CD14-positive monocyte (primary cell): Measurements from ENCODE around the gene TMEM242. TPM values are rescaled to one million over a fixed set of nuclear protein-coding genes. Genes with fewer than 3 reads are reported as not detected.

ENCODE experiments used
- DNase-seq, 3 donors: peaks; one replicate each; pipeline ENCODE4 v3.0.0-alpha.2; 2011 to 2022
- H2AFZ ChIP-seq: 2 replicates; pipeline ENCODE4 v1.6.0; 2012; ENCODE audit warnings: mild to moderate bottlenecking, low read depth, low read length, inconsistent platforms; ENCODE audit not compliant: insufficient read depth, poor library complexity, severe bottlenecking
- H3K27ac ChIP-seq, 2 donors: 1 replicate in 1 of 2; 2 replicates in 1 of 2; pipeline ENCODE4 v1.5.1; 2012 to 2013; ENCODE audit warnings: low read length in 2 of 2, control low read depth in 1 of 2, inconsistent platforms in 1 of 2, low read depth in 1 of 2, mild to moderate bottlenecking in 1 of 2
- H3K27me3 ChIP-seq, 2 donors: one replicate each; pipeline versions ENCODE4 v1.6.0 to v1.6.1; 2011 to 2013; ENCODE audit warnings: low read length in 2 of 2; ENCODE audit not compliant: control insufficient read depth in 2 of 2, insufficient read depth in 2 of 2
- H3K36me3 ChIP-seq, 2 donors: replicated peaks in 1 of 2; 1 replicate in 1 of 2; 2 replicates in 1 of 2; pipeline versions ENCODE4 v1.5.1 to v1.6.1; 2012 to 2013; ENCODE audit warnings: low read length in 2 of 2, control low read depth in 1 of 2, inconsistent platforms in 1 of 2, mild to moderate bottlenecking in 1 of 2; ENCODE audit not compliant: insufficient read depth in 2 of 2, control insufficient read depth in 1 of 2
- H3K4me1 ChIP-seq, 2 donors: 1 replicate in 1 of 2; 2 replicates in 1 of 2; pipeline versions ENCODE4 v1.5.1 to v1.6.1; 2012 to 2013; ENCODE audit warnings: low read length in 2 of 2, control low read depth in 1 of 2, inconsistent platforms in 1 of 2, mild to moderate bottlenecking in 1 of 2, moderate library complexity in 1 of 2; ENCODE audit not compliant: insufficient read depth in 2 of 2, control insufficient read depth in 1 of 2
- H3K4me2 ChIP-seq: replicated peaks from 2 replicates; pipeline ENCODE3; 2012; ENCODE audit warnings: low read length, moderate library complexity, mild to moderate bottlenecking; ENCODE audit not compliant: poor library complexity, severe bottlenecking; ENCODE audit errors: extremely low read depth
- H3K4me3 ChIP-seq, 3 experiments: fragments of 200-600 bp in 1 of 3; sonication (generic) in 1 of 3; replicated peaks in 1 of 3; 1 replicate in 2 of 3; 2 replicates in 1 of 3; pipeline ENCODE4 v1.5.1; 2011 to 2013; ENCODE audit warnings: low read length in 3 of 3, mild to moderate bottlenecking in 3 of 3, control low read depth in 2 of 3, low read depth in 2 of 3, inconsistent platforms in 1 of 3, moderate library complexity in 1 of 3
- H3K79me2 ChIP-seq: 2 replicates; pipeline ENCODE4 v1.6.0; 2012; ENCODE audit warnings: mild to moderate bottlenecking, control low read depth, inconsistent platforms, low read length, moderate library complexity; ENCODE audit not compliant: insufficient read depth
- H3K9ac ChIP-seq: 2 replicates; pipeline ENCODE4 v1.6.0; 2017; ENCODE audit warnings: low read length, mild to moderate bottlenecking; ENCODE audit not compliant: insufficient read depth, poor library complexity, severe bottlenecking
- H3K9me3 ChIP-seq, 2 donors: replicated peaks in 1 of 2; 1 replicate in 1 of 2; 2 replicates in 1 of 2; pipeline versions ENCODE4 v1.5.1 to v1.6.1; 2012 to 2013; ENCODE audit warnings: low read length in 2 of 2, control low read depth in 1 of 2; ENCODE audit not compliant: control insufficient read depth in 1 of 2, insufficient read depth in 1 of 2
- H4K20me1 ChIP-seq: 2 replicates; pipeline ENCODE4 v1.6.0; 2012; ENCODE audit warnings: mild to moderate bottlenecking, low read length, control low read depth, moderate library complexity; ENCODE audit not compliant: insufficient read depth
- H3K27ac Mint-ChIP-seq, 7 donors: one replicate each; pipeline ENCODE4 v1.8.0; 2020; ENCODE audit warnings: mild to moderate bottlenecking in 7 of 7, mixed read lengths in 7 of 7, moderate library complexity in 6 of 7, inconsistent platforms in 2 of 7
- H3K27me3 Mint-ChIP-seq, 3 donors: one replicate each; pipeline ENCODE4 v1.8.0; 2021 to 2022; ENCODE audit warnings: low read depth in 3 of 3, mild to moderate bottlenecking in 3 of 3, mixed read lengths in 3 of 3, moderate library complexity in 3 of 3, inconsistent platforms in 1 of 3
- H3K36me3 Mint-ChIP-seq, 2 donors: one replicate each; pipeline ENCODE4 v1.8.0; 2020; ENCODE audit warnings: mixed read lengths in 2 of 2, inconsistent platforms in 1 of 2, mild to moderate bottlenecking in 1 of 2
- H3K4me1 Mint-ChIP-seq: one replicate; pipeline ENCODE4 v1.8.0; 2020; ENCODE audit warnings: mild to moderate bottlenecking, mixed read lengths
- H3K4me3 Mint-ChIP-seq, 2 donors: one replicate each; pipeline ENCODE4 v1.8.0; 2020; ENCODE audit warnings: mild to moderate bottlenecking in 2 of 2, mixed read lengths in 2 of 2, moderate library complexity in 1 of 2
- H3K9me3 Mint-ChIP-seq, 7 donors: one replicate each; pipeline ENCODE4 v1.8.0; 2020 to 2022; ENCODE audit warnings: mixed read lengths in 7 of 7, mild to moderate bottlenecking in 6 of 7, moderate library complexity in 6 of 7, inconsistent platforms in 2 of 7
- CTCF ChIP-seq: fragments of 200-600 bp; IDR thresholded peaks from one replicate; pipeline ENCODE4 v1.8.0; 2022; ENCODE audit warnings: antibody characterized with exemption, mild to moderate bottlenecking
- WGBS: methylation state at CpG from one replicate; pipeline ENCODE4 v1.1.5; 2013; ENCODE audit warnings: missing lambda C conversion rate; ENCODE audit not compliant: insufficient coverage; 5-methylcytosine and 5-hydroxymethylcytosine counted together
- intact Hi-C, 2 donors: fragments of 100-400 bp; cut with micrococcal nuclease; formaldehyde crosslinking; loops; one replicate each; pipeline versions ENCODE4 v1.15.0 to v1.15.1; 2023
- polyA plus RNA-seq, 3 donors: library from polyadenylated mRNA; depleted of rRNA in 1 of 3; unstranded in 2 of 3; stranded (reverse) in 1 of 3; fragments of 300-500 nt in 2 of 3; fragments of >200 nt in 1 of 3; fragmentation: Illumina TruSeq in 2 of 3; gene quantifications; 1 replicate in 2 of 3; 2 replicates in 1 of 3; pipeline ENCODE4 v1.2.3, GENCODE V29; 2012 to 2021

TMEM242 gene
- polyA plus RNA-seq, 3 donors = 5.6 to 9.8 (median 8.3) TPM

GRCh38 chr6:157278171-157278570 is 45.1 kb downstream of the TMEM242 start:
- intact Hi-C loops = no loop called here
- no peak overlapping the region for H3K27ac Mint-ChIP-seq
- no peak overlapping the region for H3K4me2 ChIP-seq
- peaks cover 11% of the 10 kb centered on the region for H3K4me1 Mint-ChIP-seq
- no peaks in the 10 kb centered on the region for H3K36me3 ChIP-seq
- no peaks in the 10 kb centered on the region for H3K79me2 ChIP-seq
- H3K27ac ChIP-seq = no peak overlapping the region
- H3K36me3 Mint-ChIP-seq = no peaks in the 10 kb centered on the region
- no peaks in the 10 kb centered on the region for H3K9me3 Mint-ChIP-seq
- no peak overlapping the region for H3K4me3 ChIP-seq
- DNase-seq = no peak
- peaks cover 0 to 5% of the 10 kb centered on the region in 2 donors for H3K9me3 ChIP-seq
- WGBS = 95% methylated on average over 3 of the region's 9 CpGs
- H3K4me1 ChIP-seq = peaks cover 13 to 17% of the 10 kb centered on the region in 2 donors
- no peak for TF ChIP-seq CTCF
- peaks cover 11 to 15% (median 13%) of the 10 kb centered on the region in 3 donors for H3K27me3 Mint-ChIP-seq
- no peaks in the 10 kb centered on the region for H4K20me1 ChIP-seq
- no peak overlapping the region for H3K4me3 Mint-ChIP-seq
- no peak overlapping the region for H2AFZ ChIP-seq
- no peak overlapping the region for H3K9ac ChIP-seq
- H3K27me3 ChIP-seq = peaks cover 0 to 7% of the 10 kb centered on the region in 2 donors

GRCh38 chr6:157276731-157277130 is 46.6 kb downstream of the TMEM242 start:
- H2AFZ ChIP-seq = no peak overlapping the region
- H3K4me1 Mint-ChIP-seq = peaks cover 11% of the 10 kb centered on the region
- no peak overlapping the region for H3K9ac ChIP-seq
- H3K36me3 ChIP-seq = no peaks in the 10 kb centered on the region
- WGBS = 99% methylated on average over 8 of the region's 9 CpGs
- intact Hi-C loops = no loop called here
- no peak overlapping the region for H3K4me2 ChIP-seq
- no peaks in the 10 kb centered on the region for H4K20me1 ChIP-seq
- TF ChIP-seq CTCF = no peak
- H3K9me3 ChIP-seq = no peaks in the 10 kb centered on the region
- peaks cover 0 to 10% of the 10 kb centered on the region in 2 donors for H3K27me3 ChIP-seq
- no peak for DNase-seq
- H3K27me3 Mint-ChIP-seq = peaks cover 11 to 16% (median 13%) of the 10 kb centered on the region in 3 donors
- peaks cover 13 to 17% of the 10 kb centered on the region in 2 donors for H3K4me1 ChIP-seq
- no peaks in the 10 kb centered on the region for H3K36me3 Mint-ChIP-seq
- H3K27ac ChIP-seq = no peak overlapping the region
- H3K4me3 Mint-ChIP-seq = no peak overlapping the region
- H3K27ac Mint-ChIP-seq = no peak overlapping the region
- no peak overlapping the region for H3K4me3 ChIP-seq
- peaks cover 0 to 3% (median 0%) of the 10 kb centered on the region in 7 donors for H3K9me3 Mint-ChIP-seq
- no peaks in the 10 kb centered on the region for H3K79me2 ChIP-seq
